CD4-positive, alpha-beta T cell (primary cell): Measurements from ENCODE around the gene KLF4. TPM values are rescaled to one million over a fixed set of nuclear protein-coding genes. Genes with fewer than 3 reads are reported as not detected.
"Not testable (repeated sequence)": the region's sequence is repeated elsewhere in the genome, so short reads cannot be mapped to it uniquely, and the experiment has no call there.

Source experiments
- ATAC-seq: fragments of 200-7000 bp; cut with Tn5 transposase; one replicate; pipeline ENCODE4 v1.10.0; 2022; ENCODE audit warnings: mild to moderate bottlenecking; ENCODE audit not compliant: poor library complexity
- CTCF ChIA-PET: fragments of 350-600 bp; sonication (Branson Sonifier 250); formaldehyde crosslinking; loops from one replicate; lab custom pipeline; 2021; ENCODE audit warnings: antibody characterized with exemption, inconsistent platforms; lab: Charles Lee
- POLR2A ChIA-PET: fragments of 350-600 bp; sonication (Branson Sonifier 250); formaldehyde crosslinking; loops from one replicate; lab custom pipeline; 2021; ENCODE audit warnings: antibody characterized with exemption, inconsistent platforms; lab: Charles Lee
- DNase-seq, 14 experiments: peaks; one replicate each; pipeline ENCODE4 v3.0.0-alpha.2; 2013 to 2020; ENCODE audit warnings: mixed read lengths in 2 of 14
- H3K27ac ChIP-seq, 2 donors: one replicate each; pipeline versions ENCODE4 v1.5.1 to v1.7.0; 2013; ENCODE audit warnings: low read length in 2 of 2, low read depth in 1 of 2, mild to moderate bottlenecking in 1 of 2
- H3K27me3 ChIP-seq, 2 experiments: 1 replicate in 1 of 2; 2 replicates in 1 of 2; pipeline versions ENCODE4 v1.6.1 to v1.7.0; 2013; ENCODE audit warnings: low read length in 2 of 2, control low read depth in 1 of 2, mild to moderate bottlenecking in 1 of 2, moderate library complexity in 1 of 2; ENCODE audit not compliant: insufficient read depth in 2 of 2, control insufficient read depth in 1 of 2
- H3K36me3 ChIP-seq: one replicate; pipeline ENCODE4 v1.6.1; 2013; ENCODE audit warnings: low read length, control low read depth; ENCODE audit not compliant: insufficient read depth
- H3K4me1 ChIP-seq: one replicate; pipeline ENCODE4 v1.6.1; 2013; ENCODE audit warnings: low read length, control low read depth; ENCODE audit not compliant: insufficient read depth
- H3K4me3 ChIP-seq: one replicate; pipeline ENCODE4 v1.5.1; 2013; ENCODE audit warnings: mild to moderate bottlenecking, low read length, moderate library complexity
- H3K9me3 ChIP-seq, 2 experiments: 1 replicate in 1 of 2; 2 replicates in 1 of 2; pipeline versions ENCODE4 v1.6.1 to v1.7.0; 2013; ENCODE audit warnings: low read length in 2 of 2, mild to moderate bottlenecking in 2 of 2, control low read depth in 1 of 2, moderate library complexity in 1 of 2; ENCODE audit not compliant: control insufficient read depth in 1 of 2, insufficient read depth in 1 of 2
- H3K27ac Mint-ChIP-seq: one replicate; pipeline ENCODE4 v1.8.0; 2020; ENCODE audit warnings: mixed read lengths
- H3K27me3 Mint-ChIP-seq: one replicate; pipeline ENCODE4 v1.8.0; 2021; ENCODE audit warnings: mixed read lengths
- H3K36me3 Mint-ChIP-seq: one replicate; pipeline ENCODE4 v1.8.0; 2021; ENCODE audit warnings: low read depth, mixed read lengths
- H3K4me1 Mint-ChIP-seq: one replicate; pipeline ENCODE4 v1.8.0; 2021; ENCODE audit warnings: low read depth, mixed read lengths
- H3K4me3 Mint-ChIP-seq: one replicate; pipeline ENCODE4 v1.8.0; 2020; ENCODE audit warnings: mild to moderate bottlenecking, mixed read lengths
- H3K9me3 Mint-ChIP-seq: one replicate; pipeline ENCODE4 v1.8.0; 2020; ENCODE audit warnings: mixed read lengths
- CTCF ChIP-seq: fragments of 200-600 bp; IDR thresholded peaks from one replicate; pipeline ENCODE4 v1.8.0; 2022; ENCODE audit warnings: antibody characterized with exemption, mild to moderate bottlenecking
- intact Hi-C, 2 experiments: fragments of 100-400 bp; cut with DNase I in 1 of 2; cut with micrococcal nuclease in 1 of 2; formaldehyde crosslinking; loops; one replicate each; pipeline versions ENCODE4 v1.15.1 to v1.9.0; 2023 to 2025; cut with DNase I, micrococcal nuclease
- total RNA-seq, 174 experiments: library from RNA in 2 of 174; stranded (reverse) in 2 of 174; gene quantifications; one replicate each; pipeline ENCODE4 v1.2.3 and lab custom pipeline; 2021 to 2026

Gene KLF4
- total RNA-seq, 2 experiments from 2014 or later = 12.9 to 13.2 TPM

- Histone ChIP-seq H3K4me3 (no peak overlapping the region), H3K27me3 (peaks cover 0 to 23% of the 10 kb centered on the region in 2 experiments), H3K36me3 (no peaks in the 10 kb centered on the region), H3K27ac (no peak overlapping the region), H3K9me3 (peaks cover 0 to 5% of the 10 kb centered on the region in 2 experiments), H3K4me1 (no peaks in the 10 kb centered on the region)
- DNase-seq (no peak), ATAC-seq (no peak)
- H3K4me1 Mint-ChIP-seq = no peaks in the 10 kb centered on the region
- ChIA-PET CTCF (no interaction called here), POLR2A (no interaction called here)
- no peak overlapping the region for H3K4me3 Mint-ChIP-seq
- no peaks in the 10 kb centered on the region for H3K36me3 Mint-ChIP-seq
- H3K27me3 Mint-ChIP-seq = peaks cover 31% of the 10 kb centered on the region
- intact Hi-C loops = no loop called here
- H3K9me3 Mint-ChIP-seq = no peaks in the 10 kb centered on the region
- no peak for TF ChIP-seq CTCF
- H3K27ac Mint-ChIP-seq = no peak overlapping the region
Observed at GRCh38 chr9:107496976-107497375, 7.4 kb upstream of the KLF4 start.

GRCh38 chr9:107492381-107492970 is 2.9 kb upstream of the KLF4 start:
- TF ChIP-seq CTCF = no peak
- Mint-ChIP-seq H3K27ac (no peak overlapping the region), H3K4me1 (peaks cover 4% of the 10 kb centered on the region), H3K9me3 (no peaks in the 10 kb centered on the region), H3K27me3 (peaks cover 54% of the 10 kb centered on the region), H3K4me3 (no peak overlapping the region), H3K36me3 (no peaks in the 10 kb centered on the region)
- ChIA-PET POLR2A (no interaction called here), CTCF (no interaction called here)
- H3K4me1 ChIP-seq = peaks cover 33% of the 10 kb centered on the region
- no peak for DNase-seq
- no peak overlapping the region for H3K27ac ChIP-seq
- intact Hi-C loops = no loop called here
- no peak for ATAC-seq
- H3K4me3 ChIP-seq = no peak overlapping the region
- no peaks in the 10 kb centered on the region for H3K36me3 ChIP-seq
- peaks cover 0 to 35% of the 10 kb centered on the region in 2 experiments for H3K9me3 ChIP-seq
- H3K27me3 ChIP-seq = peaks cover 33 to 60% of the 10 kb centered on the region in 2 experiments

DNA sequence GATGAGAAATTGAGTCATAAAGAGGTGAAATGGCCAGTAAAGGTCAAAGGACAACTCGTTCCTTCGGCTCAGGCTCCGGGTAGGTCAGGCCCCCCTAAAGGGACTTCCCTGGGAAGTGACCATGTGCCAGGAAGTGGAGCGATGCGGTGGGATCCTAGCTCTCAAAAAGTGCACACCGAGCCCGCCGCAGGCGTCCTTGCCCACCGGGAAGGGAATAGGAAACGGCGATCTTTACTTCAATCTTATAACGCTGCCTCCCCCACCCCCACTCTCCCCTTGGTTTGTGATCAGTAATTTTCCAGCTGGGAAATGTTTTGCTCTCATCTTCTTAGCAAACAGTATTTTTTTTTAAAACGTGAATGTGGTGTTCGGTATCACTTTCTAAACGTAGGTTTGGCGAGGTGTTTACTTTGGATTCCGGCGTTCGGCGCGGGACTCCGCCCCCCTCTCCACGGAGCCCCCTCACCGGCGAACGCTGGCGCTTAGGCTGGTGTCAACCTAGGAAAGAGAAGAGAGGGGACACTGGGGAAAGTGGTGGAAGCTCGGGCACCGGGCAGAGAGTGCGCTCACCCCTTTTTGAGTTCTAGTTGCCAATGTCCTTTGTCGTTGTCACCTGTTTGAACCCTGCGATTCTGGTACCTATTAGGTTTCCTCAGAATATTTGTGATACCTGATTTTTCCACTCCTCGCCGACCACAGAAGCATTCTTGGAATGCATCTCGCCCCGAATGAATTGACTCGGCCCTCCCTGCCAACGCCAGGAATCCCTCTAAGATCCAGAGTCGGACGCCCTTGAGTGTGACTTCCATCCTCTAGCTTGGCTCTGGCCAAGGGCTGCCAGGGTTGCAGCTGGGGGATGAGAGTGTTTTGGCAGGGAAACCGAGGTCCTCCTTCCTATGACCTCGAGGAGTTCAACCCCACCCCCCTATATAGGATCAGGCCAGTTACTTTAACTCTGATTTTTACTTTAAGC is 1.8 kb upstream of the KLF4 start:
- no peaks in the 10 kb centered on the region for H3K36me3 Mint-ChIP-seq
- intact Hi-C loops = no loop called here
- ChIA-PET POLR2A (no interaction called here), CTCF (no interaction called here)
- peak overlapping the region; percentile 25 for H3K4me3 Mint-ChIP-seq
- peak in 1 of 14 experiments; percentile 41 for DNase-seq
- Histone ChIP-seq H3K4me1 (peaks cover 33% of the 10 kb centered on the region), H3K36me3 (no peaks in the 10 kb centered on the region), H3K9me3 (peaks cover 0 to 44% of the 10 kb centered on the region in 2 experiments), H3K27me3 (peaks cover 44 to 71% of the 10 kb centered on the region in 2 experiments), H3K27ac (no peak overlapping the region), H3K4me3 (no peak overlapping the region)
- peaks cover 65% of the 10 kb centered on the region for H3K27me3 Mint-ChIP-seq
- TF ChIP-seq CTCF = no peak
- ATAC-seq = no peak
- H3K4me1 Mint-ChIP-seq = peaks cover 4% of the 10 kb centered on the region
- no peaks in the 10 kb centered on the region for H3K9me3 Mint-ChIP-seq
- no peak overlapping the region for H3K27ac Mint-ChIP-seq

DNA sequence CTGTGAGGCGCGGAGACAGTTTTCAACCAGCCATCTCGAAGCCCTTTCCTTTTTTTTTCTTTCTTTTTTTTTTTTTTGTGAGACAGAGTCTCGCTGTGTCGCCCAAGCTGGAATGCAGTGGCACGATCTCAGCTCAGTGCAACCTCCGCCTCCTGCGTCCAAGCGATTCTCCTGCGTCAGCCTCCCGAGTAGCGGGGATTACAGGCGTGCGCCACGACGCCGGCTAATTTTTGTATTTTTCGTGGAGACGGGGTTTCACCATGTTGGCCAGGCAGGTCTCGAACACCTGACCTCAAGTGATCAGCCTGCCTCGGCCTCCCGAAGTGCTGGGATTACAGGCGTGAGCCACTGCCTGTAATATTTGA is 1.0 kb upstream of the KLF4 start:
- peak overlapping the region; percentile 6 for H3K4me3 Mint-ChIP-seq
- H3K9me3 ChIP-seq = peaks cover 0 to 44% of the 10 kb centered on the region in 2 experiments
- H3K4me1 Mint-ChIP-seq, intact Hi-C loops, ATAC-seq, POLR2A ChIA-PET, CTCF ChIA-PET, H3K9me3 Mint-ChIP-seq, H3K36me3 ChIP-seq, H3K27ac ChIP-seq, H3K36me3 Mint-ChIP-seq: not testable (repeated sequence)
- peak overlapping the region; percentile 15 for H3K27ac Mint-ChIP-seq
- H3K27me3 Mint-ChIP-seq = peaks cover 69% of the 10 kb centered on the region
- peaks cover 49 to 77% of the 10 kb centered on the region in 2 experiments for H3K27me3 ChIP-seq
- DNase-seq = peak in 1 of 14 experiments; percentile 21
- H3K4me3 ChIP-seq = peak overlapping the region; percentile 36
- peaks cover 33% of the 10 kb centered on the region for H3K4me1 ChIP-seq
